NCI-H524 (cell line): Measurements from ENCODE around the gene GATA6.
"Not testable (repeated sequence)": the region's sequence is repeated elsewhere in the genome, so short reads cannot be mapped to it uniquely, and the experiment has no call there.

Experiments
- DNase-seq, 2 experiments: peaks; one replicate each; lab custom pipeline; 2025; lab: John Stamatoyannopoulos, UW

Gene GATA6

GRCh38 chr18:22204996-22205395 lies 35.6 kb downstream of the GATA6 start:
- no peak for DNase-seq

GRCh38 chr18:22207021-22207758 lies 37.8 kb downstream of the GATA6 start:
- no peak for DNase-seq

DNA sequence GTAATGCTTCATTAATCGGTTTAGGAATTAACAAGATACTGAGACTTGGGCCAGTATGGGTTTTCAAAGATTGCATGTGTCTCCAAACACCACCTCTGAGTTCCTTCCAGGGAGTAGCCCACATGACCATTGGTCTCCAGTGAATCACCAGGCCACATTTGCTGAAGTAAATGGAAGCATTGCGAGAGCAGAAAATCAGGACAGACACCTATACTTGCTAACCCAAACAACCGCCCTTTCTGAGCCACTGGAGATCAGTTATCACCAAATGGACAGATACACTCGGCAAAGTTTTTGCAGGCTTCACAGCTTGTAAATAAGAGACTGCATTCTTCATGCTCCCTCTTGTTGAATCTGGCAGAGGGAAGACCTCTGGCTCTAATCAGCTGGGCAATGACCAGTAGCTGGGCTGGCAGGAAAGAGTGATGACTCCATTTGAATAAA lies 40.9 kb downstream of the GATA6 start:
- no peak for DNase-seq

GRCh38 chr18:22211657-22212056 lies 42.3 kb downstream of the GATA6 start:
- no peak for DNase-seq

- DNase-seq = no peak
Observed at GRCh38 chr18:22213333-22213973, 44.1 kb downstream of the GATA6 start.

DNA sequence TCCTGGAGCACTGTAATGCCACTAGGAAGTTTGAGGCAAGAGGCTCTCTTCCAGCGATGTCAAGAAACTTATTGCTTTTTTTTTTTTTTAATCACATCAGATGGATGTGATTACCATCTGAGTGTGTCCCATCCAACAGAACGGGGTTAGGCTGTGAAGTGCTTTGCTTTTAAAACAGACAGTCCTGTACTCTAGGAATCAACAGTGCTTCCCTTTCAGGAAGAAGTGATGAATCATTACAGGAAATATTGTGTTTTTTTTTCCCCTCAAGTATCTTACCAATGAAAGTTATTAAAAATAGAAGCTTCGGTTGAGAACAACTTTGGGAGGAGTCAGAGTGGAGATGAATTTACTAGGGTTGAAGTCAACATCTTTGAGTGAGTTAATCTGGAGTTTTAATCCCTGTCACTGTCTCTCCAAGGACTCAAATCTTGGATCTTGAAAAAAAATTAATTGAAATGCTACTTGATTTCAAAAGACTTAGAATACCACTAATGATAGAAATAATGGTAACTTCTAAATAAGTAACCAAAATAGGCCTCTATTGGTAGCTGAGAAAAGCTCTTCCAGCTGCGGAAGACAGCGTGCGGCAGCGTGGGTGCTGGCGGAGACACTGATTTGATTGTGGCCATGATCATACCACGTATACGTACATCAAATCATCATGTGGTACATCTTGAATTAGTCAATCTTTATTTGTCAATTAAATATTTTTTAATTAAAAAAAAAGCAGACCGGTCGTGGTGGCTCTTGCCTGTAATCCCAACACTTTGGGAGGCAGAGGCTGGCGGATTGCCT lies 45.5 kb downstream of the GATA6 start:
- DNase-seq = no peak

DNA sequence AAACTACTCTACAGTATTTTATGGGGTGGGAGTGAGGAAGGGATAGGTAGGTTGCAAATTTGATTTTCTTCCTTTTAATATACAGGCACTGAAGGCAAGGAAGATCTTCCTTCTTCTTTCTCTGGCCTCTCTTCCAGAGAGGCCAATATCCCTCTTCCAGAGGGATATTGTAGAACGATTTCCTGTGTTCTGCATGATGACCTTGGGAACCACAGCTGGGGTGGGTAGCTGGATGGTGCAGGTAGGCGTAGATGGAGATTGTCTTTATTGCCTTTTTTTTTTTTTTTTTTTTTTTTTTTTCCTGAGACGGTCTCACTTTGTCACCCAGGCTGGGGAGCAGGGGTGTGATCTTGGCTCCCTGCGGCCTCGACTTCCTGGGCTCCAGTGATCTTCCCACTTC lies 49.4 kb downstream of the GATA6 start:
- DNase-seq = no peak

GRCh38 chr18:22219568-22220355 lies 50.4 kb downstream of the GATA6 start:
- DNase-seq = no peak

GRCh38 chr18:22220585-22220984 lies 51.2 kb downstream of the GATA6 start:
- DNase-seq = not testable (repeated sequence)

DNA sequence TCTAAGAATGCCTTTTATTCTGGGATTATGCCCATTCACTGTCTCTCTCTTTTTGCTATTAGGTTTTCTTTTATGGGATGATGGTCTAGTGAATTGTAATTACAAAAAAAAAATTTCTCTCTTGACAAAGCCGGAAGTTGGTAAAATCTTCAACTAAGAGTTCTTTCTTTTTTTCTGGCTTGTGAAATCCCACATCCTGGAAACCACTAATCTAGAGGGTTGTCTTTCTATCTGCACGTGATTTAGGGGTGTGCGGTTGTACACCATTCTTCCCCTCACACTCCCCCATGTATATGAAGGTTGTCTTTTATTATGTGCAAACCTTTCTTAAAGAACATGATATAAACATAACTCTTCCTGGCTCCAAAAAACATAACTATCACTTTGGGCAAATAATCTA lies 52.0 kb downstream of the GATA6 start:
- DNase-seq = no peak

GRCh38 chr18:22223254-22223964 lies 54.0 kb downstream of the GATA6 start:
- peak in 1 of 2 experiments; percentile 15 for DNase-seq

DNA sequence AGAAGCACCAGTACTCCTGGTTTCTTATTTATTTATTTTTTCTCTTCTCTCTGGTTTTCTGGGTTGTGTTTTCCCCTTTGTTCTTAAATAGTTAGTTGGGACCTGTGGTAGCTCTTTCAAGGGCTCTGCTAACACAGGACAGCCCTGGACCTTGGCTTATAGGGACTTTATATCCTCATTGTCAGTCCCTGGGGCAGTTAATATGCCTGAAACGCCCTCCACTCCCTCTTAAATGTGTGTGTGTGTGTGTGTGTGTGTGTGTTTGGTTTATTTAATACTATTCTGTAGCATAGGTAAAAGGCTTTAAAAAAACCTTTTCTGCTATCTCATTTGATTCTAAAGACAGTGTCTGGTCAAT lies 54.6 kb downstream of the GATA6 start:
- no peak for DNase-seq

DNA sequence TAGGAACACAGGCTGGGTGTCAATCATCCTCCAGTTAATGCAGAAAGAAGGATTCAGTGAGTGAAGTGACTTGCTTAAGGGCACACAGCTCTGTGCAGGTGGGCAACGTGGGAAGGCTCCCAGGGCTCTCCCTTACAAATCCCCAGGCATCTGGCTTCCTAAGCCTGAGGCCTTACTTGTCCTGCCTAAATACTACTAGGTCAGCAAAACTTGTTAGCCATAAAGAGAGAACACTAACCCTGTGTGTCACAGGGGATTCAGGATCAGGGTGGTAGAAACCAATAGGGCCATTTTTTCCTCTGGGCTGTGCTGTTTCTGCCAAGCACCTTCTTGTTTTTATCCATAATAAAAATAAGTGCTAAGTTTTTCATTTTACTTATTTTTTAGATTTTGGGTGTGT lies 55.0 kb downstream of the GATA6 start:
- no peak for DNase-seq

DNA sequence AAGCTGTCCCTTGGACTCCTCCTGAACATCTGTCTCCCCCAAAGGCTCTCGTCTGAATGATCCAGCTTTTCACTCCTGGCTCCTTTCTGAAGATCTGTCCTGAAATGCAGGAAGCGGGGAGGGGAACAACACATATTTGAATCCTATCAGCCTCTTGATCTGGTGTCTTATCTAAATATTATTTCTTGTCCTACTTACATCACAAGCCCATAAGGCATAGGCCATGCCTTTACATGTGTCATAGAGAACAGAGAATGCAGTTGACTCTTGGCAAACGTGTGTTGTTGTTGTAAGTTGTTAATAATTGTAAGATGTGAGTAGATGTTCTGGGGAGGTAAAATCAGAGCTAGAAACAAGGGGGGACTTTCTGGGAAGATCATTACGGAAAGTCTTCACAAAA lies 57.4 kb downstream of the GATA6 start:
- no peak for DNase-seq

DNA sequence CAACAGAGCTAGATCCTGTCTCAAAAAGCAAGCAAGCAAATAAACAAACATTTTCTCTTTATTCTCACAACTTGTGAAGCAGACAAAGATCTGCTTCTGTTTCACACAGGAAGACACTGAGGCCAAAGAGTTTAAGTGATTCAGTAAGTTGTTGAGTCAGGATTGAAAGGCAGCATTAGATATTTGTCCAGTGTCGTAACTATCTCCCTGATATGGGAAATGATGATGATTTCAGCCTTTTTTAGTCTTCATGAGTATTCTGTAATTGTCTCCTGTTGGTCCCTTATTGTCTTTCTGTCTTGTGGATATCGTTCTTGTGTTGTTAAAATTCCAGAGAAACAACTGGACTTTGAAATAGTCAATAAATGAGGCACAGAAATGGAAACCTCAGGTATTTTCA lies 59.6 kb downstream of the GATA6 start:
- no peak for DNase-seq

GRCh38 chr18:22229456-22230124 lies 60.2 kb downstream of the GATA6 start:
- no peak for DNase-seq

DNA sequence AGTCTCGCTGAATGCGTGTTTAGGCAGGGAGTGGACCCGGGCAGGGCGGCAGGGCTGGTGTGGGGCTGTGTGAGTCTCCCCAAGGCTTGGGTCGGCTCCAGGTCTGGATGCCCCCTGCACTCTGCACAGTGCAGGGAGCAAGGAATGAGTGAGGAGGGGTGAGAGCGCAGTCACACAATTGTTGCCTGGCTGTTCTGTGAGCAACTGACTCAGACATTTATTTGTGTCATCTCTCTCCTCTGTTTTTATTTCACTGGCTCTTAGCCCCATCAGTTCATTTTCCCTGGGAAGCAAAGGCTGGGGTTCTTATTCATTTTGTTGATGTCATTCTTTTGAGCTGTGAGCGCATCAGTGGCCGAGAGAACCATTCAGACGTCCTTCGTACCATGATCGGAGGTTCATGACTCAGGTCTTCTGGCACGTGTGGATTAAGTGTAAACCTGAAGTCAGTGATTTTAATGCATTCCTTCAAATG lies 61.1 kb downstream of the GATA6 start:
- DNase-seq = no peak

- DNase-seq = no peak
Observed at GRCh38 chr18:22233266-22233665, 63.9 kb downstream of the GATA6 start.

GRCh38 chr18:22238036-22238435 lies 68.6 kb downstream of the GATA6 start:
- DNase-seq = no peak

DNA sequence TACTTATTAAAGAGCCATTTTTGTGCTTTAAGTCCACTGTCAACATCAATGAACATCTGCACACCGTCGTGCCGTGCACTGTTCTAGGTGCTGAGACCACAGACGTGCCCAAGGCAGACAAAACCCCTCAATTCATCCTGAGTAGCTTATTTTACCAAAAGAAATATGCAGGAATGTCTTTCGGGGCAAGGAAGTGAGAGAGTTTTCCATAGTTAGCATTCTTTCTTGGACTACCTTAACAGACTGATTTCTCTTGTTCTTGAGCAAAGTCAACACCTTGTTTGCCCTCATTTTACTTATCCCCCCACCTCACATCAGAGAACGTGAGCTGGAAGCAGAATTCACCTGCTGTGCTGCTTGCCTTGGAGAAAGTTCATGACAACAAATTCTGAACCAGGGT lies 69.3 kb downstream of the GATA6 start:
- no peak for DNase-seq

DNA sequence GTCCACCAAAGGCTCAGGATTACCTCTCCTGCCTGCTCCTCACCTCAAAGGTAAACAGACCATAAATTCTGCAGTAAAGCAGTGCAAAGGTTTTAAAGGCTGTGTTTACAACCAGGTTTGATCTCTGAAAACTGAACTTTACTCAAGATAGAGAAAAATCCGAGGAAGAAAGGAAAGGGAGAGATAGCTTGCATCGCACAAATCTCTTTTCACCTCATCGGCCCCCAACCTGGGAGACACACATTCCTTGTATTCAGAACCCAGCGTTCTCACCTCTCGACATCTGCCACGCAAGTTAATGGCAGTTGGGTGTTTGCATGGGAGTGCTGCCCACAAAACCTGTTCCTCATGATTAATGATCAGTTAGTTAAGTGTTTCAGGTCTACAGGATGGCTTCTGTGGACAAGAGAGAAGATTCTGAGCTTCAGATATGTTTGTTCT lies 72.6 kb downstream of the GATA6 start:
- DNase-seq = no peak
